GM12878 (cell line): Measurements from ENCODE around the gene SCN10A. TPM values are rescaled to one million over a fixed set of nuclear protein-coding genes. Genes with fewer than 3 reads are reported as not detected.

Experiments
- ATAC-seq: fragments of 200-7000 bp; cut with Tn5 transposase; 3 replicates; pipeline ENCODE4 v1.9.1; 2020; ENCODE audit warnings: mild to moderate bottlenecking, moderate library complexity
- BruUV-seq: library from RNA; stranded (reverse); fragments of 400-500 nt; replicated peaks from 2 replicates; lab custom pipeline; 2021; lab: Mats Ljungman, UMichigan
- CTCF ChIA-PET: fragments of 300-600 bp; sonication (Branson Sonifier 250); formaldehyde crosslinking; extraction: SDS; loops from one replicate; lab custom pipeline; 2021; ENCODE audit warnings: inconsistent platforms; lab: Yijun Ruan, JAX
- POLR2A ChIA-PET: fragments of 350-600 bp; formaldehyde crosslinking; extraction: SDS; loops from one replicate; lab custom pipeline; 2021; ENCODE audit warnings: inconsistent platforms; lab: Charles Lee
- RAD21 ChIA-PET: fragments of 300-600 bp; sonication (Branson Sonifier 250); formaldehyde crosslinking; loops from one replicate; lab custom pipeline; 2023; ENCODE audit warnings: antibody characterized with exemption; ENCODE audit not compliant: unreplicated experiment; lab: Charles Lee
- SMC1A ChIA-PET: fragments of 300-600 bp; sonication (Branson Sonifier 250); formaldehyde crosslinking; loops from one replicate; lab custom pipeline; 2023; ENCODE audit not compliant: unreplicated experiment, uncharacterized antibody; lab: Charles Lee
- DNase-seq: peaks from one replicate; pipeline ENCODE4 v3.0.0-alpha.2; 2011; ENCODE audit warnings: low read depth, low spot score
- FAIRE-seq: peaks from 3 replicates; lab custom pipeline; 2011; peaks lifted over from hg19 to GRCh38; lab: Jason Lieb, UNC
- H2AFZ ChIP-seq: 2 replicates; pipeline ENCODE4 v1.6.0; 2011; ENCODE audit warnings: low read depth, low read length, control low read depth; ENCODE audit not compliant: control insufficient read depth
- H3K27ac ChIP-seq: 2 replicates; pipeline ENCODE4 v1.5.1; 2011; ENCODE audit warnings: control low read depth; ENCODE audit not compliant: control insufficient read depth, insufficient read depth
- H3K27me3 ChIP-seq, 2 experiments: replicated peaks in 1 of 2; 2 replicates each; pipeline versions ENCODE4 v1.6.0 to v1.6.1; 2011; ENCODE audit warnings: low read length in 1 of 2; ENCODE audit not compliant: control insufficient read depth in 2 of 2, insufficient read depth in 2 of 2
- H3K36me3 ChIP-seq, 2 experiments: 2 replicates each; pipeline ENCODE4 v1.5.1; 2011; ENCODE audit warnings: low read length in 1 of 2; ENCODE audit not compliant: control insufficient read depth in 2 of 2, insufficient read depth in 2 of 2
- H3K4me1 ChIP-seq: 2 replicates; pipeline ENCODE4 v1.6.1; 2011; ENCODE audit warnings: mild to moderate bottlenecking, low read length, moderate library complexity, mixed read lengths; ENCODE audit not compliant: control insufficient read depth, insufficient read depth
- H3K4me2 ChIP-seq: 2 replicates; pipeline ENCODE4 v1.6.0; 2011; ENCODE audit warnings: control low read depth; ENCODE audit not compliant: control insufficient read depth, insufficient read depth
- H3K4me3 ChIP-seq: fragments of 200-600 bp; sonication (generic); 2 replicates; pipeline ENCODE4 v1.5.1; 2016
- H3K79me2 ChIP-seq: 2 replicates; pipeline ENCODE4 v1.6.0; 2011; ENCODE audit warnings: low read length; ENCODE audit not compliant: control insufficient read depth, insufficient read depth
- H3K9ac ChIP-seq: 2 replicates; pipeline ENCODE4 v1.8.0; 2011; ENCODE audit warnings: low read length, control low read depth, mixed read lengths; ENCODE audit not compliant: control insufficient read depth, insufficient read depth
- H3K9me3 ChIP-seq: replicated peaks from 3 replicates; pipeline ENCODE4 v1.5.1; 2011; ENCODE audit warnings: mild to moderate bottlenecking, low read length; ENCODE audit not compliant: control insufficient read depth, insufficient read depth
- H4K20me1 ChIP-seq: 2 replicates; pipeline ENCODE4 v1.6.0; 2011; ENCODE audit not compliant: control insufficient read depth, insufficient read depth
- BHLHE40 ChIP-seq, 2 experiments: fragments of 450-650 bp in 1 of 2; IDR thresholded peaks; 2 replicates each; pipeline ENCODE4 v1.6.1; 2011 to 2017; ENCODE audit warnings: low read depth in 2 of 2, borderline replicate concordance in 1 of 2, improper control_type of control experiment in 1 of 2, low read length in 1 of 2, mild to moderate bottlenecking in 1 of 2
- CHD2 ChIP-seq: IDR thresholded peaks from 2 replicates; pipeline ENCODE4 v1.6.1; 2011; ENCODE audit warnings: low read depth, low read length, improper control_type of control experiment, borderline replicate concordance
- DPF2 ChIP-seq: fragments of 450-650 bp; IDR thresholded peaks from 2 replicates; pipeline ENCODE4 v1.6.1; 2017; ENCODE audit warnings: mild to moderate bottlenecking
- EGR1 ChIP-seq, 2 experiments: IDR thresholded peaks; 1 replicate in 1 of 2; 2 replicates in 1 of 2; pipeline ENCODE4 v1.6.1; 2011 to 2012; ENCODE audit warnings: low read depth in 2 of 2, low read length in 2 of 2, borderline replicate concordance in 1 of 2, mild to moderate bottlenecking in 1 of 2, moderate library complexity in 1 of 2
- NKRF ChIP-seq: fragments of 450-650 bp; conservative IDR thresholded peaks from 2 replicates; pipeline ENCODE4 v1.6.1; 2017; ENCODE audit warnings: mild to moderate bottlenecking, moderate library complexity
- PAX5 ChIP-seq: IDR thresholded peaks from 2 replicates; pipeline ENCODE4 v1.6.1; 2011; ENCODE audit warnings: low read depth, low read length, borderline replicate concordance
- RAD21 ChIP-seq: IDR thresholded peaks from 2 replicates; pipeline ENCODE4 v1.6.1; 2011; ENCODE audit warnings: mild to moderate bottlenecking, low read depth, low read length, moderate library complexity; ENCODE audit not compliant: insufficient read depth
- RB1 ChIP-seq: fragments of 450-650 bp; formaldehyde crosslinking; IDR thresholded peaks from 2 replicates; pipeline ENCODE4 v1.6.1; 2017; ENCODE audit warnings: mild to moderate bottlenecking, borderline replicate concordance
- SPI1 ChIP-seq: IDR thresholded peaks from 2 replicates; pipeline ENCODE4 v1.6.1; 2011; ENCODE audit warnings: low read depth, mild to moderate bottlenecking, low read length, moderate library complexity, borderline replicate concordance; ENCODE audit not compliant: insufficient read depth
- TCF7 ChIP-seq: IDR thresholded peaks from 2 replicates; pipeline ENCODE4 v1.6.1; 2014; ENCODE audit warnings: antibody characterized with exemption, borderline replicate concordance
- USF1 ChIP-seq: IDR thresholded peaks from 2 replicates; pipeline ENCODE4 v1.6.1; 2011; ENCODE audit warnings: borderline replicate concordance, low read depth, mild to moderate bottlenecking, moderate library complexity, mixed read lengths, low read length; ENCODE audit not compliant: insufficient read depth; ENCODE audit errors: extremely low read length
- USF2 ChIP-seq: IDR thresholded peaks from 2 replicates; pipeline ENCODE4 v1.6.1; 2011; ENCODE audit warnings: low read depth, low read length, improper control_type of control experiment, borderline replicate concordance
- YY1 ChIP-seq: IDR thresholded peaks from 2 replicates; pipeline ENCODE4 v1.6.1; 2011; ENCODE audit warnings: low read depth, mild to moderate bottlenecking, low read length
- ZBTB4 ChIP-seq: fragments of 450-650 bp; formaldehyde crosslinking; IDR thresholded peaks from 2 replicates; pipeline ENCODE4 v1.4.0; 2022; ENCODE audit warnings: mild to moderate bottlenecking, moderate library complexity
- WGBS: methylation state at CpG from one replicate; pipeline ENCODE4 v1.1.6; 2016; ENCODE audit warnings: low lambda C conversion rate; ENCODE audit not compliant: insufficient replicate concordance, insufficient coverage; ENCODE audit errors: missing lambda C conversion rate; 5-methylcytosine and 5-hydroxymethylcytosine counted together
- in situ Hi-C: fragments of 300-500 bp; cut with MboI; formaldehyde crosslinking; loops from 9 replicates; pipeline ENCODE4 v1.14.3; 2018; ENCODE audit warnings: mixed read lengths
- intact Hi-C: fragments of 100-400 bp; cut with micrococcal nuclease; formaldehyde crosslinking; loops from one replicate; pipeline ENCODE4 v1.14.2; 2022; ENCODE audit not compliant: unreplicated experiment
- polyA plus RNA-seq, 11 experiments: library from polyadenylated mRNA; depleted of rRNA in 4 of 11; unstranded in 6 of 11; stranded (reverse) in 5 of 11; fragments of >200 nt; fragmentation: Nextera tagmentation in 4 of 11; fragmentation: Illumina TruSeq in 1 of 11; extraction: Ambion mirVana in 4 of 11; extraction: Trizol in 1 of 11; gene quantifications; 1 replicate in 1 of 11; 2 replicates in 10 of 11; pipeline versions ENCODE4 v1.2.1 to v1.2.3, GENCODE V29; 2011 to 2016; ENCODE audit warnings: inconsistent platforms in 2 of 11, missing spikeins in 2 of 11, low read depth in 1 of 11
- total RNA-seq, 4 experiments: library from RNA; depleted of rRNA in 3 of 4; stranded (reverse); fragments of >200 nt in 3 of 4; fragmentation: Illumina TruSeq in 1 of 4; extraction: Trizol in 1 of 4; gene quantifications; 2 replicates each; pipeline versions ENCODE4 v1.2.1 to v1.2.3, GENCODE V29; 2013 to 2021

SCN10A gene
- total and polyA plus RNA-seq, 10 of the 15 experiments (the other 5 are each of a cell fraction or from before 2014, with no cell fraction given), result not detected

GRCh38 chr3:38651153-38651789 is 164.7 kb downstream of the SCN10A start:
- WGBS, result 31% methylated on average over 19 of the region's 19 CpGs
- Histone ChIP-seq H4K20me1 (0 out of 2 replicates have a peak, but pooled peaks cover 2% of the 10 kb centered on the region), H3K36me3 (no peaks in the 10 kb centered on the region), H3K27me3 (peaks cover 8 to 12% of the 10 kb centered on the region in 2 experiments; a peak in 3 of 4 replicates), H3K27ac (no peak overlapping the region), H3K4me3 (no peak overlapping the region), H3K79me2 (no peaks in the 10 kb centered on the region), H3K9me3 (no peaks in the 10 kb centered on the region; the same call in 2 of the 3 replicates), H3K4me2 (no peak overlapping the region), H3K9ac (no peak overlapping the region), H2AFZ (no peak overlapping the region), H3K4me1 (no peaks in the 10 kb centered on the region; the same call in 1 of the 2 replicates)
- SMC1A ChIA-PET, result interaction anchor here (1.4 to 2.8 kb wide), 4 partner anchors 127 to 349 kb away, joined by 3 to 13 read pairs (median 8); no protein-coding TSS in a partner anchor
- POLR2A ChIA-PET, result interaction anchor here (0.6 kb wide), 1 partner anchor 154 kb away, joined by 5 read pairs; no protein-coding TSS in a partner anchor
- intact Hi-C loops, result loop anchor here (1.0 to 10.0 kb wide), 4 partner anchors 130 to 354 kb away; partner anchors contain the start of gene EXOG
- in situ Hi-C loops, result no loop called here
- CTCF ChIA-PET, result interaction anchor here (0.6 to 3.6 kb wide), 22 partner anchors 11 to 380 kb away, joined by 3 to 100 read pairs (median 4); partner anchors contain the start of gene EXOG
- RAD21 ChIA-PET, result interaction anchor here (0.6 to 2.5 kb wide), 4 partner anchors 67 to 155 kb away, joined by 3 to 26 read pairs (median 6); partner anchors contain the start of gene EXOG
- DNase-seq (peak; percentile 9), ATAC-seq (peak; percentile 86), FAIRE-seq (no peak)
- no TSS peak for BruUV-seq
- peak; percentile 74 to 83 for TF ChIP-seq BHLHE40 (IDR thresholded peaks at IDR 0.05; ENCODE audit: borderline replicate concordance in 1 of 2, low read depth in 2 of 2, low read length in 1 of 2)
- TF ChIP-seq CHD2, result peak; percentile 33; the same call in 1 of the 2 replicates
- peak; percentile 30 for TF ChIP-seq USF1
- TF ChIP-seq PAX5, result no peak
- TF ChIP-seq TCF7, result no peak
- no peak for TF ChIP-seq DPF2
- no peak for TF ChIP-seq EGR1 (IDR thresholded peaks at IDR 0.05; ENCODE audit: borderline replicate concordance in 1 of 2, low read depth in 2 of 2, low read length in 2 of 2)
- peak; percentile 42; the same call in 1 of the 2 replicates for TF ChIP-seq RB1
- TF ChIP-seq YY1, result no peak
- TF ChIP-seq RAD21, result peak; percentile 77
- peak; percentile 14; the same call in 1 of the 2 replicates for TF ChIP-seq USF2
- TF ChIP-seq ZBTB4 (CRISPR knock-in tag), result no peak
- no peak for TF ChIP-seq NKRF
- peak; percentile 73 for TF ChIP-seq SPI1
